Uterus (tissue), 2 donors: Measurements from ENCODE around the gene OBP2B.

Experiments used
- POLR2A ChIP-seq, 2 donors: fragments of 450-650 bp; IDR thresholded peaks; one replicate each; pipeline ENCODE4 v1.6.1; 2016; ENCODE audit warnings: antibody characterized with exemption in 2 of 2, mild to moderate bottlenecking in 1 of 2, moderate library complexity in 1 of 2
- TF ChIP-seq, protein P1 (sequence below), 4 experiments: fragments of 200-600 bp in 2 of 4; fragments of 450-650 bp in 2 of 4; sonication (generic) in 2 of 4; IDR thresholded peaks; one replicate each; pipeline ENCODE4 v1.5.1; 2016 to 2019; ENCODE audit warnings: antibody characterized with exemption in 4 of 4, mild to moderate bottlenecking in 2 of 4, moderate library complexity in 1 of 4

DNA sequence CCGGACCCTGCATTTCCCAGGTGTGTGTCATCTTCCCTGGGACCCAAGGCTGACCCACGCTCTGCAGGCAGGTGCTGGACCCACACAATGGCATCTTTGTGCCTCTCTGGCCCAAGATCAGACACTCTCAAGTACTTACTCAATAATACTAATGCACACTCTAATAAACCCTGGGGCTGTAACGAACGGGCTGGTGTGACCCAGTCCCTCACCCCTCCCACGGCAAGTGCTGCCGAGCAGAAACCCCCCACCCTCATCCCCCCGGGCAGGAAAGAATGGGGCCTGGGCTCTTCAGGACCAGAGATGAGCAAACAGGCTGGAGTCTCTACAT is 1.1 kb upstream of the OBP2B start:
- TF ChIP-seq, protein P1, sequence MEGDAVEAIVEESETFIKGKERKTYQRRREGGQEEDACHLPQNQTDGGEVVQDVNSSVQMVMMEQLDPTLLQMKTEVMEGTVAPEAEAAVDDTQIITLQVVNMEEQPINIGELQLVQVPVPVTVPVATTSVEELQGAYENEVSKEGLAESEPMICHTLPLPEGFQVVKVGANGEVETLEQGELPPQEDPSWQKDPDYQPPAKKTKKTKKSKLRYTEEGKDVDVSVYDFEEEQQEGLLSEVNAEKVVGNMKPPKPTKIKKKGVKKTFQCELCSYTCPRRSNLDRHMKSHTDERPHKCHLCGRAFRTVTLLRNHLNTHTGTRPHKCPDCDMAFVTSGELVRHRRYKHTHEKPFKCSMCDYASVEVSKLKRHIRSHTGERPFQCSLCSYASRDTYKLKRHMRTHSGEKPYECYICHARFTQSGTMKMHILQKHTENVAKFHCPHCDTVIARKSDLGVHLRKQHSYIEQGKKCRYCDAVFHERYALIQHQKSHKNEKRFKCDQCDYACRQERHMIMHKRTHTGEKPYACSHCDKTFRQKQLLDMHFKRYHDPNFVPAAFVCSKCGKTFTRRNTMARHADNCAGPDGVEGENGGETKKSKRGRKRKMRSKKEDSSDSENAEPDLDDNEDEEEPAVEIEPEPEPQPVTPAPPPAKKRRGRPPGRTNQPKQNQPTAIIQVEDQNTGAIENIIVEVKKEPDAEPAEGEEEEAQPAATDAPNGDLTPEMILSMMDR (IDR thresholded peaks at IDR 0.05) = no peak
- no peak for TF ChIP-seq POLR2A (IDR thresholded peaks at IDR 0.05)
